Esophagus muscularis mucosa (tissue), 3 donors: Measurements from ENCODE around the gene ACTR1B.

Source experiments
- POLR2A ChIP-seq: fragments of 450-650 bp; IDR thresholded peaks from one replicate; pipeline ENCODE4 v1.6.1; 2017; ENCODE audit warnings: antibody characterized with exemption, moderate library complexity, mild to moderate bottlenecking, low read depth
- POLR2AphosphoS5 ChIP-seq, 2 donors: sonication (generic); formaldehyde crosslinking; IDR thresholded peaks; one replicate each; pipeline ENCODE4 v1.6.1; 2017; ENCODE audit warnings: antibody characterized with exemption in 2 of 2
- TF ChIP-seq, protein P1 (sequence below), 3 experiments: fragments of 200-600 bp in 2 of 3; fragments of 450-650 bp in 1 of 3; sonication (generic) in 2 of 3; IDR thresholded peaks; one replicate each; pipeline ENCODE4 v1.5.1; 2017 to 2019; ENCODE audit warnings: antibody characterized with exemption in 3 of 3, mild to moderate bottlenecking in 2 of 3, moderate library complexity in 1 of 3

DNA sequence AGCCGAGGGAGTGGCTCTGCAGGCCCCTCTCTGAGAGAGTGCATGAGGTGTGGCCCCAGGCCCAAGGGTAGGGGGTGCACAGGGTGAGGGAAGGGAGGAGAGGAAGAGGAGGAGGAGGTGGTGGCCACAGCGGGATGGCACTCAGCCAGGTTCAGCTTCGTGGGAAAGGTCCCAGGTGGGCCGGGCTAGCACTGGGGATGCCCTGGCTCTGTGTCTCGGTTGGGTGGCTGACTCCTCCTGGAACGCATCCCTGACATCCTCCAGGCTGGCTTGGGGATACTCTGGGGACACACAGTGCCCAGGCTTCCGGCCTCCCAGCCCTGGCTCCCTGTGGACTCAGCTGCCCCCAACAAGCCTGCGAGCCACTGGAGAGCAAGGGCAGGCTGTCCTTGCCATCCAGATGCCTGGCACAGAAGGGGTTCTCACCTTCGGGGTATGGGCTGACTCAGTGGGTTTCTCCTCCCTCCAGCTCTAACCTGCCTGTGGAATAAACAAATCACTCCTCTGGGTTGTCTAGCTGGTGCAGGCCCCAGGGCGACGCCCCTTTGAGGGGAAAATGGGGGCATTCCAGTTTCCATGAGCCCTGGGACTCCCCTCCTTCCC is 49.0 kb upstream of the ACTR1B start:
- TF ChIP-seq, protein P1, sequence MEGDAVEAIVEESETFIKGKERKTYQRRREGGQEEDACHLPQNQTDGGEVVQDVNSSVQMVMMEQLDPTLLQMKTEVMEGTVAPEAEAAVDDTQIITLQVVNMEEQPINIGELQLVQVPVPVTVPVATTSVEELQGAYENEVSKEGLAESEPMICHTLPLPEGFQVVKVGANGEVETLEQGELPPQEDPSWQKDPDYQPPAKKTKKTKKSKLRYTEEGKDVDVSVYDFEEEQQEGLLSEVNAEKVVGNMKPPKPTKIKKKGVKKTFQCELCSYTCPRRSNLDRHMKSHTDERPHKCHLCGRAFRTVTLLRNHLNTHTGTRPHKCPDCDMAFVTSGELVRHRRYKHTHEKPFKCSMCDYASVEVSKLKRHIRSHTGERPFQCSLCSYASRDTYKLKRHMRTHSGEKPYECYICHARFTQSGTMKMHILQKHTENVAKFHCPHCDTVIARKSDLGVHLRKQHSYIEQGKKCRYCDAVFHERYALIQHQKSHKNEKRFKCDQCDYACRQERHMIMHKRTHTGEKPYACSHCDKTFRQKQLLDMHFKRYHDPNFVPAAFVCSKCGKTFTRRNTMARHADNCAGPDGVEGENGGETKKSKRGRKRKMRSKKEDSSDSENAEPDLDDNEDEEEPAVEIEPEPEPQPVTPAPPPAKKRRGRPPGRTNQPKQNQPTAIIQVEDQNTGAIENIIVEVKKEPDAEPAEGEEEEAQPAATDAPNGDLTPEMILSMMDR (IDR thresholded peaks at IDR 0.05): no peak
- TF ChIP-seq POLR2AphosphoS5 (IDR thresholded peaks at IDR 0.05) (no peak), POLR2A (no peak)
